Measurements from ENCODE around the gene GNLY. TPM values are rescaled to one million over a fixed set of nuclear protein-coding genes. Genes with fewer than 3 reads are reported as not detected.

The GNLY gene
- polyA plus RNA-seq, 1 of the 3 experiments (the other 2 are of a cell fraction), result not detected

DNA sequence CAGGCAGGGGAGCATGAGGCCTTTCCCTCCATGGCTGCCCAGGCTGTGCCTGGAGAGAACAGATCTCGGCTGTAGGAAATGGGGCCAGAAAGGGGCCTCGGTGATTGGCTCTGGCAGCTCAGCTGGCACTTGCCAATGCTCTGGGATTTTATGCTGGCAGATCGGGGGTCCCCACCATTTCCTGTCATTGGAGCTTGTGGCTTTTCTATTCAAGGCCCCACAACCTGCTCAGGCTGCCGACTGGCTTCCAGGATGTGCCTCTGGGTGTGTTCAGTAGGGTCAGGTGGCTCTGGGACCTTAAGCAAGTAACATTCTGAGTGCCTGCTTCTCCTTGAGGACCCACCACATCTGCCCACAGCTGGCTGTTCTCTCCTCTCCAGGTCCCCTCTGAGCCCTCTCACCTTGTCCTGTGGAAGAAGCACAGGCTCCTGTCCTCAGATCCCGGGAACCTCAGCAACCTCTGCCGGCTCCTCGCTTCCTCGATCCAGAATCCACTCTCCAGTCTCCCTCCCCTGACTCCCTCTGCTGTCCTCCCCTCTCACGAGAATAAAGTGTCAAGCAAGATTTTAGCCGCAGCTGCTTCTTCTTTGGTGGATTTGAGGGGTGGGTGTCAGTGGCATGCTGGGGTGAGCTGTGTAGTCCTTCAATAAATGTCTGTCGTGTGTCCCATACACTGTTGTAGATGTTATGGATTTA, 4.2 kb downstream of the GNLY start:
- Histone ChIP-seq H3K9ac (no peak overlapping the region), H4K20me1 (ENCODE audit: insufficient read depth) (no peaks in the 10 kb centered on the region), H3K4me3 (ENCODE audit: low read depth in 2 of 2, low read length in 1 of 2) (no peak overlapping the region), H3K36me3 (replicated peaks in 1 of 2; ENCODE audit: control insufficient read depth in 1 of 2, insufficient read depth in 2 of 2, low read length in 1 of 2) (no peaks in the 10 kb centered on the region), H3K4me2 (no peak overlapping the region), H2AFZ (ENCODE audit: low read depth) (no peak overlapping the region), H3K27ac (ENCODE audit: low read depth in 2 of 2, low read length in 1 of 2) (no peak overlapping the region), H3F3A (replicated peaks; ENCODE audit: insufficient read depth) (peaks cover 15% of the 10 kb centered on the region), H3K79me2 (ENCODE audit: insufficient read depth) (no peaks in the 10 kb centered on the region), H3K9me2 (no peaks in the 10 kb centered on the region), H3K27me3 (ENCODE audit: insufficient read depth) (no peaks in the 10 kb centered on the region), H3K4me1 (ENCODE audit: control insufficient read depth in 1 of 2, insufficient read depth in 2 of 2, low read depth in 1 of 2, low read length in 1 of 2) (peaks cover 4 to 11% of the 10 kb centered on the region in 2 experiments; a peak in 2 of 4 replicates), H3K9me3 (no peaks in the 10 kb centered on the region)
- no peak for DNase-seq
- 81% methylated on average over 10 of the region's 11 CpGs for WGBS (ENCODE audit: low lambda C conversion rate)
- TF ChIP-seq, protein P1, sequence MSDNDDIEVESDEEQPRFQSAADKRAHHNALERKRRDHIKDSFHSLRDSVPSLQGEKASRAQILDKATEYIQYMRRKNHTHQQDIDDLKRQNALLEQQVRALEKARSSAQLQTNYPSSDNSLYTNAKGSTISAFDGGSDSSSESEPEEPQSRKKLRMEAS (IDR thresholded peaks at IDR 0.05; ENCODE audit: low read depth), result no peak
- TF ChIP-seq NFIC (IDR thresholded peaks at IDR 0.05; ENCODE audit: borderline replicate concordance) (no peak), FOSL2 (IDR thresholded peaks at IDR 0.05; ENCODE audit: borderline replicate concordance, low read depth) (no peak), RFX5 (IDR thresholded peaks at IDR 0.05; ENCODE audit: low read length) (no peak), MXI1 (IDR thresholded peaks at IDR 0.05; ENCODE audit: low read depth, low read length) (no peak), GATA2 (CRISPR knock-in tag; IDR thresholded peaks at IDR 0.05) (no peak), YY1 (IDR thresholded peaks at IDR 0.05; ENCODE audit: low read depth) (no peak), RAD21 (IDR thresholded peaks at IDR 0.05; ENCODE audit: low read length) (no peak), GABPA (IDR thresholded peaks at IDR 0.05; ENCODE audit: low read depth) (no peak), ELF1 (IDR thresholded peaks at IDR 0.05) (no peak), MEF2A (IDR thresholded peaks at IDR 0.05; ENCODE audit: borderline replicate concordance, low read depth) (no peak), JUND (IDR thresholded peaks at IDR 0.05) (no peak)
- TF ChIP-seq, protein P2, sequence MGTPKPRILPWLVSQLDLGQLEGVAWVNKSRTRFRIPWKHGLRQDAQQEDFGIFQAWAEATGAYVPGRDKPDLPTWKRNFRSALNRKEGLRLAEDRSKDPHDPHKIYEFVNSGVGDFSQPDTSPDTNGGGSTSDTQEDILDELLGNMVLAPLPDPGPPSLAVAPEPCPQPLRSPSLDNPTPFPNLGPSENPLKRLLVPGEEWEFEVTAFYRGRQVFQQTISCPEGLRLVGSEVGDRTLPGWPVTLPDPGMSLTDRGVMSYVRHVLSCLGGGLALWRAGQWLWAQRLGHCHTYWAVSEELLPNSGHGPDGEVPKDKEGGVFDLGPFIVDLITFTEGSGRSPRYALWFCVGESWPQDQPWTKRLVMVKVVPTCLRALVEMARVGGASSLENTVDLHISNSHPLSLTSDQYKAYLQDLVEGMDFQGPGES (IDR thresholded peaks at IDR 0.05; ENCODE audit: low read depth, low read length), result no peak
- TF ChIP-seq, protein P3, sequence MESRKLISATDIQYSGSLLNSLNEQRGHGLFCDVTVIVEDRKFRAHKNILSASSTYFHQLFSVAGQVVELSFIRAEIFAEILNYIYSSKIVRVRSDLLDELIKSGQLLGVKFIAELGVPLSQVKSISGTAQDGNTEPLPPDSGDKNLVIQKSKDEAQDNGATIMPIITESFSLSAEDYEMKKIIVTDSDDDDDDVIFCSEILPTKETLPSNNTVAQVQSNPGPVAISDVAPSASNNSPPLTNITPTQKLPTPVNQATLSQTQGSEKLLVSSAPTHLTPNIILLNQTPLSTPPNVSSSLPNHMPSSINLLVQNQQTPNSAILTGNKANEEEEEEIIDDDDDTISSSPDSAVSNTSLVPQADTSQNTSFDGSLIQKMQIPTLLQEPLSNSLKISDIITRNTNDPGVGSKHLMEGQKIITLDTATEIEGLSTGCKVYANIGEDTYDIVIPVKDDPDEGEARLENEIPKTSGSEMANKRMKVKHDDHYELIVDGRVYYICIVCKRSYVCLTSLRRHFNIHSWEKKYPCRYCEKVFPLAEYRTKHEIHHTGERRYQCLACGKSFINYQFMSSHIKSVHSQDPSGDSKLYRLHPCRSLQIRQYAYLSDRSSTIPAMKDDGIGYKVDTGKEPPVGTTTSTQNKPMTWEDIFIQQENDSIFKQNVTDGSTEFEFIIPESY (IDR thresholded peaks at IDR 0.05; ENCODE audit: borderline replicate concordance, low read depth), result no peak
- TF ChIP-seq, protein P4, sequence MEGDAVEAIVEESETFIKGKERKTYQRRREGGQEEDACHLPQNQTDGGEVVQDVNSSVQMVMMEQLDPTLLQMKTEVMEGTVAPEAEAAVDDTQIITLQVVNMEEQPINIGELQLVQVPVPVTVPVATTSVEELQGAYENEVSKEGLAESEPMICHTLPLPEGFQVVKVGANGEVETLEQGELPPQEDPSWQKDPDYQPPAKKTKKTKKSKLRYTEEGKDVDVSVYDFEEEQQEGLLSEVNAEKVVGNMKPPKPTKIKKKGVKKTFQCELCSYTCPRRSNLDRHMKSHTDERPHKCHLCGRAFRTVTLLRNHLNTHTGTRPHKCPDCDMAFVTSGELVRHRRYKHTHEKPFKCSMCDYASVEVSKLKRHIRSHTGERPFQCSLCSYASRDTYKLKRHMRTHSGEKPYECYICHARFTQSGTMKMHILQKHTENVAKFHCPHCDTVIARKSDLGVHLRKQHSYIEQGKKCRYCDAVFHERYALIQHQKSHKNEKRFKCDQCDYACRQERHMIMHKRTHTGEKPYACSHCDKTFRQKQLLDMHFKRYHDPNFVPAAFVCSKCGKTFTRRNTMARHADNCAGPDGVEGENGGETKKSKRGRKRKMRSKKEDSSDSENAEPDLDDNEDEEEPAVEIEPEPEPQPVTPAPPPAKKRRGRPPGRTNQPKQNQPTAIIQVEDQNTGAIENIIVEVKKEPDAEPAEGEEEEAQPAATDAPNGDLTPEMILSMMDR (IDR thresholded peaks at IDR 0.05), result no peak
- POLR2A ChIA-PET, result interaction anchor here (0.5 kb wide), 1 partner anchor 22 kb away, joined by 3 read pairs; no protein-coding TSS in a partner anchor
- CTCF ChIA-PET, result interaction anchor here (0.8 to 9.4 kb wide), 6 partner anchors 8 to 116 kb away, joined by 3 to 91 read pairs (median 6); no protein-coding TSS in a partner anchor
